GM21723 (cell line): Measurements from ENCODE around the gene COL4A2.
"Not testable (repeated sequence)": the region's sequence is repeated elsewhere in the genome, so short reads cannot be mapped to it uniquely, and the experiment has no call there.

Source experiments
- ATAC-seq: cut with Tn5 transposase; IDR thresholded peaks from one replicate; pipeline ENCODE4 v1.9.1; 2021; ENCODE audit warnings: mild to moderate bottlenecking, moderate library complexity; ENCODE audit not compliant: unreplicated experiment

COL4A2 gene

GRCh38 chr13:110524541-110525257, 217.6 kb downstream of the COL4A2 start:
- ATAC-seq = no peak

DNA sequence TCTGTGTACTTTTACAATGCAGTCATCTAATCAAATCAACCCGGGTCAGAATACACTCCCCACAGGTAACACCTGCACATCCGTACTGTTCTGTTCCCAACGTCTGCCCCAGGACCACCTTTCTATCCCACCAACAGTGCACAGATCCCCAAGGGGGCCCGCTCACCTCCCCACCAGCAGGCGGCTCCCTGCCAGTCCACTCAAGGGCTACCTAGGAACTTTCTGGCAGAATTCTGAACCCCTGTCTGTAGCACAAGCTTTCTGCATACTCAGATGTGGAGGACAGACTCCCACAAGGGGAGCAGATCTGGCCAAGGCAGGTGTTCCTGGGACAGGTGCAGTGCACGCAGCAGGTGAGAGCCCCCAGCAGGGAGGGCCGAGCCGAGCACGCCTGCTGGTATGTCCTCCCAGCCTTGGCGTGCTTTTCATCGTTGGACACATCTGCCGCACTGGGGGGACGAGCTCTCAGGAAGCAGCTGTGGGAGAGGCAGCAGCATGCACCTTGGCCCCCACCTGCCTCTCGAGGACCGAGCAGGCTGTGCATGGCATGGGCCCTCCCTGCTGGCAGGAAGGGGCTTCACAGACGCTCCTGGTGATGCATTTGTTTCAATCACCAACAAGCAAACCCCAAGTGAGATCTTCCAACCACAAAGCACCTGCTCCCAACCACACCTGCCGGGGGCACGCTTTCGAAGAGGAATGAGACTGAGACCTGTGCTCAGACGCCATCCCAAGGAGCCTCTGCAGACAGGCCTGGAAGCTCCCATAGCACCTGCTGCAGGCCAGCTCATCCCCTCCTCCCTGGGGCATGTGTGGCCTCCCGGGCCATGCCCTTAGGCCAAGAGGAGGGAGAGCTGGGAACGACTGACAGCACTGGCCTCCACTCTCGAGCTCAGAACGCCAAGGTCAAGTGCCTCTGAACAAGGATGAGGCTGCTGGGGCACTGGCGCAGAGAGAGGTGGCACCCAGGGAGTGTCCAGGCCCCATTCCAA, 218.5 kb downstream of the COL4A2 start:
- peak; percentile 85 for ATAC-seq

GRCh38 chr13:110528371-110528770, 221.3 kb downstream of the COL4A2 start:
- no peak for ATAC-seq

- no peak for ATAC-seq
Measured at GRCh38 chr13:110528911-110529310, 221.8 kb downstream of the COL4A2 start.

GRCh38 chr13:110529522-110530311, 222.6 kb downstream of the COL4A2 start:
- no peak for ATAC-seq

DNA sequence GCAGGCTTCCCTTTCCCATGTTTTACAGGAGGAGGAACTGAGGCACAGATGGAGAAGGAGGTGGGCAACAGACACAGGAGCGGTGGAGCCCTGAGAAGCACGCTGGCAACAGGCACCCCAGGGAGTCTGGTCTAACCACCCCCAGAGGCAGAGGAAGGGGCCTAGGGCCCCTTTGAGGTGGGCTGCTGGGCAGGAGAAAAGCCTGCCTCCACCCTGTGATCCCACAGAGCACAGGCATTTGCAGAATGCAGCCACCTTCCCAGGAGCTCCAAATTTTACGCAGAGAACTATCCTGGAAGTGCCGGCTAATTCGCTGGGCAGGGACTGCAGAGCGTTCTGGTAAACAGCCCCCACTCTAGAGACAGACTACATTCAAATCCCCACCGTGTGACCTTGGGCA, 224.0 kb downstream of the COL4A2 start:
- no peak for ATAC-seq

DNA sequence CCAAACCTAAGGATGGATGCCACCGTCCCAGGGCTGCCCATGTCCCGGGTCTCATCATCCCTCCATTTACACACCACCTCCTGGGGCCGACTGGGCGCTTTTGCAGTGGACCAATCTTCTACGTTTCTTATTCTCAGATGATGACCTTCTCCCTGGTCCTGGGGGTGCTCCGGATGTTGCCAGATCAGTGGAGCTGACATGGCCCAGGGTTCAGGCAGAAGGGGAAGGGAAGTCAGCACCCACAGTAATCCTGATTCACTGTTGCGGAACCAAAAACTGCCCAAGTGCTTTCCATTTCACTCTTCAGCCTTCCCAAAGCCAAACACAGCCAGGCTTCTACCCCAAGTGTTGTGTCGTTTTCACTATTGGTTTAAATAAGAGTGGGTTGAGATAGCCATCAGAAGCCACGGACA, 224.6 kb downstream of the COL4A2 start:
- ATAC-seq = no peak

- not testable (repeated sequence) for ATAC-seq
Measured at GRCh38 chr13:110532258-110532657, 225.2 kb downstream of the COL4A2 start.

GRCh38 chr13:110533771-110534670, 226.9 kb downstream of the COL4A2 start:
- no peak for ATAC-seq

- no peak for ATAC-seq
Measured at GRCh38 chr13:110535526-110535925, 228.4 kb downstream of the COL4A2 start.

DNA sequence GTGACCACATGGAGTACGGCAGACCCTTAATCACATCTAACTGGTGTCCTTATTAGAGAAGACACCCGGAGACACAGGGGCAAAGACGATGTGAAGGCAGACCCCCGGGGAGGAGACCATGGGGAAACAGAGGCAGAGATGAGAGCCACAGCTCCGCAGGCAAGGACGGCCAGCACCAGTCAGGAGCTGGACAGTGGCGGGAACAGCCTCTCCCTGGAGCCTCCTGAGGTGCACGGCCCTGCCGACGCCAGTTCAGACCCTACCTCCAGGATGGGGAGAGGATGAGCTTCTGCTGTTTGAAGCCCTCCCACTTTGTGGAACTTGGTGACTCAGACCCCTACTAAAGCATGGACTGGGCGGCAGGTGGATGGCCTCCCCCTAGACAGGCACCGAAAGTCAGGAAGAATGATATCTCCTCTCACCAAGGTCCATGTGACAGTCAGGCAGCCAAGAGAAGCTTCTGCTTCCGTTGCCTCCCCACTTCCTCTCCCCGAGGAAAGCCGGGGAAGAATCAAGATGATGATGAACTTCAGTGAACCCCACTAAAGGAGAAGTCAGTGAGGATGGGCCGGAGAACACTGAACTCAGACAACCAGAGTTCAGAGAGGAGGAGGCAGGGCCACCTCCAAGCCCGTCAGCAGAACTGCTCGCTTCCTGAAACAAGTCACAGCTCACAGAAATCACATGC, 229.1 kb downstream of the COL4A2 start:
- no peak for ATAC-seq

DNA sequence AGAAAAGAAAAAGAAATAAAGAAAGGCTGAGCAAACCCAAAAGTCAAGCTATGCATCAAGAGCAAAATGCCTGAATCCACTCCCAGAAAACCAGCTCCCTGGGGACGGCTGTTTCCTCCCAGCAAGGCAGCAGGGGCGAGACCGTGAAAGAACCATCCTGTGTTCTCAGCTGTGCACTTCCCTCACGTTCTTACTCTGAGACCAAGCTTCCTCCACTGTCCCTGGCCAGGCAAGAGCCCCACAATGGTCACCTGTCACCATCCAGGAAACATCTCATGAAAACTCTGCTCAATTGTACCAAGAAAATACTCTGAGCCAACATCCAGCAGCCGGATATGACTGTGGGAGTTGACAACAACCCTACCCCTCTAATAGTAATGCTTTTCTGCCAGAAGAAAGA, 231.5 kb downstream of the COL4A2 start:
- peak; percentile 47 for ATAC-seq

- no peak for ATAC-seq
Measured at GRCh38 chr13:110539894-110540293, 232.8 kb downstream of the COL4A2 start.

DNA sequence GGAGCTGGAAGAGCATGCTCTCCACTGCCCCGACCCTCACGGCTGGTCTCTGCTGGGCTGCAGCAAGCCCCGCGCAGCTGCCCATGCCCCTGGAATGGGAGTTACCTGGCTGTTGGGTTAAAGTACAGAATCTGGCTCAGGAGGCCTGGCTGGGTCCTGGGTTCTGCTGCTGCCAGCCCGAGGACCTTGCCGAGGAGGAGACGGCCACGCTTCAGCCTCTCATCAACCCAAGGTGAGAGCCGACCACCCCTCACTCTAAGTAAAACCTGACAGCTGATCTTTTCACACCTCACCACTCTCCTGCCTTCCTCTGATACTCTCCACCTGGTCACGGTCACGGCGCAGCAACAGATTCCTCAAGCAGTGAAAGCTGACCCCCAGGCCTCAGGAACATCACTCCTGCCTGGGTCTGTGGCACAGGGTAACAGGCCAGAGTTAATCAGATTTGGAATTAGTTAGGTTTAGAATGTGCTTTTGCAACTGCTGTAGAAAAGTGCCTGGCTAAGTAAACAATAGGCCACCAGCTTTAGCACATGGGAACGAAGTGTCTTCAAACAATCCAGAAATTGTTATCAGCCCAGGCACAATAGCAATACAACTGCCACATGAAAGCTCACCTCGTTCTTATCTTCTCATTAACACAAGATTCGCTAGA, 233.9 kb downstream of the COL4A2 start:
- no peak for ATAC-seq

GRCh38 chr13:110541526-110541920, 234.4 kb downstream of the COL4A2 start:
- no peak for ATAC-seq

DNA sequence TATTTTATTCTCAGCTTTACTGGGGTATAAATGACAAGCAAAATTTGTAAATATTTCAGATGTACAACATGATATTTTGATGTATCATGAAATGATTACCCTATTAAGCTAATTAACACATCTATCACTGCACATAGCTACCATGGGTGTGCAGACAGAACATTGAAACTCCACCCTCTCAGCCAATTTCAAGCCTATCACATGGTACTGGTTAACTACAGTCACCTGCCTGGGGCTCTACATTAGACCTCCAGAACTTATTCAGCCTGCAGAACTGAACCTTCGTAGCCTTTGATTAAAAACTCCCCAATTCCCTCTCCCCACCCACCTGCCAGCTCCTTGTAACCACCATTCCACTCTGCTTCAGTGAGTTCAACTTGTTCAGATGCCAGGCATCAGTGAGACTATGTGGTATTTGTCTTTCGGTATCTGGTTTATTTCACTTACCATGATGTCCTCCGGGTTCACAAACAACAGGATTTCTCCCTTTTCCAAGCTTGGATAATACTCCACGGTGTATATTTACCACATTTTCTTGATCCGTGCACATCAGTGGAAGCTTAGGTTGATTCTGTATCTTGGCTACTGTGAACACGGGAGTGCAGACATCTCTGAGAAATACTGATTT, 235.2 kb downstream of the COL4A2 start:
- no peak for ATAC-seq

DNA sequence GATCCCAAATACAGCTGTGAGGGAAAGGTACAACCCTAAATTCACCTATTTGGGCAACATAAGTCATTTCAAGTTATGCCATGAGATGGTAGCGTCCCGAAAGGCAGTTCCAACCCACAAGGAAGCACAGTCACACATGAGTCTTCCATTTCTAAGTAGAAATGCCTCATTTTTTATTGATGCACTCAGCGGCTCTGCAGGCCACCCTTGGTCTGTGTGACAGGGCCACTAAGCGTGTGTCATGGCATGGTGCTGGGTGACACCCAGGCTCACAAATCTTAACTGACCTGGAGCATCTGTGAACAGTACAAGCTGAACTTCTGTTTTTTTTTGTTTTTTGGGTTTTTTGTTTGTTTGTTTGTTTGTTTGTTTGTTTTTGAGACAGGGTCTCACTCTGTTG, 239.3 kb downstream of the COL4A2 start:
- ATAC-seq = no peak

- ATAC-seq = no peak
Measured at GRCh38 chr13:110546926-110547325, 239.8 kb downstream of the COL4A2 start.
